K562 (cell line): ENCODE results near the gene TSPAN14. TPM values are rescaled to one million over a fixed set of nuclear protein-coding genes. Genes with fewer than 3 reads are reported as not detected.
A peak's percentile ranks its signal among the peaks of the same experiment; 100 is the strongest.

Source experiments
- ATAC-seq: fragments of 200-7000 bp; cut with Tn5 transposase; 3 replicates; pipeline ENCODE4 v1.9.1; 2020; ENCODE audit warnings: moderate library complexity
- BruUV-seq: library from RNA; stranded (reverse); fragments of 400-500 nt; replicated peaks from 2 replicates; lab custom pipeline; 2021; lab: Mats Ljungman, UMichigan
- CTCF ChIA-PET: fragments of 300-600 bp; formaldehyde crosslinking; extraction: SDS; loops from one replicate; lab custom pipeline; 2021; ENCODE audit warnings: low intra/inter-chr PET ratio; lab: Yijun Ruan, JAX
- POLR2A ChIA-PET: fragments of 300-600, 350-650 bp; sonication (Branson Sonifier 250); formaldehyde crosslinking; extraction: SDS; loops from one replicate; lab custom pipeline; 2021; ENCODE audit warnings: antibody characterized with exemption, inconsistent platforms; lab: Yijun Ruan, JAX
- DNase-seq, 4 experiments: peaks; one replicate each; pipeline versions ENCODE4 v3.0.0 to v3.0.0-alpha.2; 2011 to 2018; ENCODE audit warnings: low spot score in 3 of 4, mixed read lengths in 3 of 4; ENCODE audit errors: extremely low read depth in 1 of 4
- FAIRE-seq: peaks from 2 replicates; lab custom pipeline; 2011; peaks lifted over from hg19 to GRCh38; lab: Jason Lieb, UNC
- H2AFZ ChIP-seq: 2 replicates; pipeline ENCODE4 v1.6.0; 2011; ENCODE audit warnings: low read depth, low read length, control low read depth, inconsistent platforms
- H3K27ac ChIP-seq: fragments of 200-600 bp; 3 replicates; pipeline ENCODE4 v1.8.0; 2011; ENCODE audit warnings: low read depth, mild to moderate bottlenecking, control low read depth, inconsistent platforms, low read length, moderate library complexity, mixed read lengths; ENCODE audit errors: extremely low read depth
- H3K27me3 ChIP-seq, 2 experiments: fragments of 300-600 bp in 1 of 2; 2 replicates in 1 of 2; 3 replicates in 1 of 2; pipeline versions ENCODE4 v1.6.0 to v1.8.0; 2011; ENCODE audit warnings: inconsistent platforms in 2 of 2, low read length in 2 of 2, mild to moderate bottlenecking in 1 of 2, mixed read lengths in 1 of 2, moderate library complexity in 1 of 2; ENCODE audit not compliant: control insufficient read depth in 2 of 2, insufficient read depth in 2 of 2
- H3K36me3 ChIP-seq: fragments of 300-600 bp; 3 replicates; pipeline ENCODE4 v1.8.0; 2011; ENCODE audit warnings: mild to moderate bottlenecking, low read length, inconsistent platforms; ENCODE audit not compliant: control insufficient read depth, insufficient read depth
- H3K4me1 ChIP-seq, 2 experiments: fragments of 200-600 bp in 1 of 2; replicated peaks in 1 of 2; 2 replicates in 1 of 2; 3 replicates in 1 of 2; pipeline versions ENCODE4 v1.5.1 to v1.8.0; 2011; ENCODE audit warnings: inconsistent platforms in 2 of 2, low read length in 2 of 2, mild to moderate bottlenecking in 1 of 2, mixed read lengths in 1 of 2, moderate library complexity in 1 of 2; ENCODE audit not compliant: control insufficient read depth in 2 of 2, insufficient read depth in 2 of 2
- H3K4me2 ChIP-seq: 2 replicates; pipeline ENCODE4 v1.6.1; 2011; ENCODE audit warnings: low read length, control low read depth, inconsistent platforms, mixed read lengths; ENCODE audit not compliant: insufficient read depth
- H3K4me3 ChIP-seq: fragments of 200-600 bp; sonication (generic), shearing (Covaris generic); 2 replicates; pipeline ENCODE4 v1.5.1; 2016; ENCODE audit warnings: control low read depth, inconsistent platforms
- H3K79me2 ChIP-seq: fragments of 200-600 bp; 3 replicates; pipeline ENCODE4 v1.8.0; 2011; ENCODE audit warnings: low read length, inconsistent platforms; ENCODE audit not compliant: control insufficient read depth, insufficient read depth
- H3K9ac ChIP-seq, 2 experiments: 2 replicates each; pipeline versions ENCODE4 v1.6.0 to v1.6.1; 2011; ENCODE audit warnings: low read depth in 2 of 2, low read length in 2 of 2, control low read depth in 1 of 2, inconsistent platforms in 1 of 2, mild to moderate bottlenecking in 1 of 2, mixed read lengths in 1 of 2; ENCODE audit not compliant: insufficient read depth in 1 of 2
- H3K9me1 ChIP-seq: one replicate; pipeline ENCODE4 v1.6.0; 2011; ENCODE audit warnings: inconsistent platforms, mild to moderate bottlenecking, low read length, moderate library complexity; ENCODE audit not compliant: control insufficient read depth, insufficient read depth
- H3K9me3 ChIP-seq: replicated peaks from 2 replicates; pipeline ENCODE4 v1.5.1; 2011; ENCODE audit warnings: low read depth, low read length, inconsistent platforms; ENCODE audit not compliant: control insufficient read depth, insufficient read depth
- H4K20me1 ChIP-seq: replicated peaks from 2 replicates; pipeline ENCODE4 v1.6.1; 2011; ENCODE audit warnings: low read length, inconsistent platforms, mixed read lengths; ENCODE audit not compliant: control insufficient read depth, insufficient read depth
- EWSR1 ChIP-seq: fragments of 450-650 bp; IDR thresholded peaks from 2 replicates; pipeline ENCODE4 v1.6.1; 2018; ENCODE audit warnings: borderline replicate concordance, mild to moderate bottlenecking, low read depth, moderate library complexity; ENCODE audit not compliant: partially characterized antibody
- HMG20B ChIP-seq: fragments of 250-450 bp; sonication (Bioruptor Pico); IDR thresholded peaks from 2 replicates; pipeline ENCODE4 v1.5.0; 2021; ENCODE audit warnings: mild to moderate bottlenecking
- JUN ChIP-seq, 2 experiments: sonication (generic) in 1 of 2; formaldehyde crosslinking in 1 of 2; IDR thresholded peaks; 2 replicates each; pipeline versions ENCODE4 v1.6.1 to v1.8.0; 2012 to 2022; ENCODE audit warnings: borderline replicate concordance in 2 of 2, mild to moderate bottlenecking in 2 of 2, improper control_type of control experiment in 1 of 2, low read depth in 1 of 2, low read length in 1 of 2, missing genetic modification reagents in 1 of 2
- KAT7 ChIP-seq: sonication (generic); formaldehyde crosslinking; IDR thresholded peaks from 2 replicates; pipeline ENCODE4 v1.8.0; 2022; ENCODE audit warnings: missing genetic modification reagents, mild to moderate bottlenecking, borderline replicate concordance
- NELFE ChIP-seq: IDR thresholded peaks from 2 replicates; pipeline ENCODE4 v1.6.1; 2011; ENCODE audit warnings: mild to moderate bottlenecking; ENCODE audit not compliant: insufficient read depth, insufficient read length
- PHF8 ChIP-seq: fragments of 200-600 bp; sonication (generic); IDR thresholded peaks from 2 replicates; pipeline ENCODE4 v1.6.1; 2012; ENCODE audit warnings: mixed run types, mild to moderate bottlenecking, inconsistent platforms, low read length, moderate library complexity, borderline replicate concordance
- PHTF2 ChIP-seq: fragments of 250-450 bp; sonication (Bioruptor Pico); IDR thresholded peaks from 2 replicates; pipeline ENCODE4 v1.5.0; 2021; ENCODE audit warnings: mild to moderate bottlenecking
- SP2 ChIP-seq: IDR thresholded peaks from 2 replicates; pipeline ENCODE4 v1.6.1; 2011; ENCODE audit warnings: mild to moderate bottlenecking, low read depth, low read length, moderate library complexity; ENCODE audit not compliant: poor library complexity, severe bottlenecking; ENCODE audit errors: extremely low read depth
- SREBF1 ChIP-seq: fragments of 150-350 bp; IDR thresholded peaks from 2 replicates; pipeline ENCODE4 v1.6.1; 2014; ENCODE audit warnings: antibody characterized with exemption, low read depth, low read length, borderline replicate concordance
- ZKSCAN8 ChIP-seq: fragments of 200-800 bp; sonication (Bioruptor generic); IDR thresholded peaks from 2 replicates; pipeline ENCODE4 v1.6.1; 2016; ENCODE audit warnings: missing genetic modification characterization, missing compliant biosample characterization
- ZNF124 ChIP-seq: sonication (generic); formaldehyde crosslinking; IDR thresholded peaks from 2 replicates; pipeline ENCODE4 v1.8.1; 2022; ENCODE audit warnings: missing genetic modification reagents
- ZNF398 ChIP-seq: fragments of 250-450 bp; sonication (Bioruptor Pico); IDR thresholded peaks from 2 replicates; pipeline ENCODE4 v1.8.0; 2021; ENCODE audit warnings: moderate library complexity, mild to moderate bottlenecking, inconsistent platforms
- WGBS: fragments of 100-300 bp; shearing (Covaris generic); methylation state at CpG from one replicate; pipeline ENCODE4 v1.1.6; 2016; ENCODE audit warnings: low coverage, mixed read lengths; ENCODE audit not compliant: insufficient coverage; ENCODE audit errors: missing lambda C conversion rate; 5-methylcytosine and 5-hydroxymethylcytosine counted together
- in situ Hi-C: fragments of 300-500 bp; cut with MboI; formaldehyde crosslinking; loops from 4 replicates; pipeline ENCODE4 v1.15.0; 2018; ENCODE audit warnings: inconsistent platforms, mixed read lengths
- intact Hi-C: fragments of 100-400 bp; cut with micrococcal nuclease; formaldehyde crosslinking; loops from 2 replicates; pipeline ENCODE4 v1.14.2; 2022
- polyA plus RNA-seq, 8 experiments: library from polyadenylated mRNA; depleted of rRNA in 4 of 8; stranded (reverse) in 5 of 8; unstranded in 3 of 8; fragments of >200 nt; fragmentation: Nextera tagmentation in 2 of 8; fragmentation: Illumina TruSeq in 1 of 8; extraction: Ambion mirVana in 2 of 8; extraction: Trizol in 1 of 8; gene quantifications; 2 replicates each; pipeline versions ENCODE4 v1.2.1 to v1.2.3, GENCODE V29; 2011 to 2014; ENCODE audit warnings: inconsistent platforms in 1 of 8, missing spikeins in 1 of 8
- total RNA-seq, 7 experiments: library from RNA; depleted of rRNA in 6 of 7; stranded (reverse); fragments of >200 nt in 6 of 7; fragmentation: Illumina TruSeq in 2 of 7; extraction: Trizol in 2 of 7; gene quantifications; 2 replicates each; pipeline versions ENCODE4 v1.2.1 to v1.2.3, GENCODE V29; 2011 to 2021; ENCODE audit warnings: low replicate concordance in 1 of 7
- TF ChIP-seq, protein P1 (sequence below): fragments of 450-650 bp; IDR thresholded peaks from 2 replicates; pipeline ENCODE4 v1.6.1; 2016; ENCODE audit warnings: low read depth

TSPAN14 gene
- total and polyA plus RNA-seq, 9 of the 15 experiments (the other 6 are each of a cell fraction or from before 2014, with no cell fraction given) = 5.8 to 92.9 (median 23.3) TPM

- 91% methylated on average over 2 of the region's 2 CpGs for WGBS
- intact Hi-C loops (no loop called here), in situ Hi-C loops (no loop called here)
- Histone ChIP-seq H3K9ac (no peak overlapping the region), H3K36me3 (peaks cover 62% of the 10 kb centered on the region), H3K79me2 (peaks cover 88% of the 10 kb centered on the region), H3K4me2 (no peak overlapping the region), H3K27ac (no peak overlapping the region), H2AFZ (no peak overlapping the region), H3K9me3 (no peaks in the 10 kb centered on the region), H4K20me1 (0 out of 2 replicates have a peak, but pooled peaks cover 7% of the 10 kb centered on the region), H3K4me3 (no peak overlapping the region), H3K9me1 (no peaks in the 10 kb centered on the region), H3K4me1 (peaks cover 13 to 20% of the 10 kb centered on the region in 2 experiments; a peak in 4 of 5 replicates), H3K27me3 (no peaks in the 10 kb centered on the region)
- 0 out of 3 replicates have a peak, but pooled peaks have one; percentile 6 for ATAC-seq
- no peak for DNase-seq
- FAIRE-seq = no peak
- CTCF ChIA-PET = no interaction called here
- POLR2A ChIA-PET = interaction anchor here (1.0 to 1.8 kb wide), 5 partner anchors 9 to 23 kb away, joined by 3 to 4 read pairs (median 3); no protein-coding TSS in a partner anchor
- BruUV-seq = no TSS peak
- TF ChIP-seq SP2 (no peak), ZNF398 (no peak), JUN (IDR thresholded peaks at IDR 0.05; ENCODE audit: borderline replicate concordance, low read depth, low read length) (no peak), JUN (CRISPR knock-in tag; IDR thresholded peaks at IDR 0.05; ENCODE audit: borderline replicate concordance) (no peak), ZKSCAN8 (CRISPR knock-in tag) (no peak), ZNF124 (CRISPR knock-in tag) (no peak), NELFE (no peak), SREBF1 (no peak), PHF8 (no peak), PHTF2 (CRISPR knock-in tag) (no peak), HMG20B (CRISPR knock-in tag) (no peak), KAT7 (no peak), EWSR1 (no peak)
- TF ChIP-seq, protein P1, sequence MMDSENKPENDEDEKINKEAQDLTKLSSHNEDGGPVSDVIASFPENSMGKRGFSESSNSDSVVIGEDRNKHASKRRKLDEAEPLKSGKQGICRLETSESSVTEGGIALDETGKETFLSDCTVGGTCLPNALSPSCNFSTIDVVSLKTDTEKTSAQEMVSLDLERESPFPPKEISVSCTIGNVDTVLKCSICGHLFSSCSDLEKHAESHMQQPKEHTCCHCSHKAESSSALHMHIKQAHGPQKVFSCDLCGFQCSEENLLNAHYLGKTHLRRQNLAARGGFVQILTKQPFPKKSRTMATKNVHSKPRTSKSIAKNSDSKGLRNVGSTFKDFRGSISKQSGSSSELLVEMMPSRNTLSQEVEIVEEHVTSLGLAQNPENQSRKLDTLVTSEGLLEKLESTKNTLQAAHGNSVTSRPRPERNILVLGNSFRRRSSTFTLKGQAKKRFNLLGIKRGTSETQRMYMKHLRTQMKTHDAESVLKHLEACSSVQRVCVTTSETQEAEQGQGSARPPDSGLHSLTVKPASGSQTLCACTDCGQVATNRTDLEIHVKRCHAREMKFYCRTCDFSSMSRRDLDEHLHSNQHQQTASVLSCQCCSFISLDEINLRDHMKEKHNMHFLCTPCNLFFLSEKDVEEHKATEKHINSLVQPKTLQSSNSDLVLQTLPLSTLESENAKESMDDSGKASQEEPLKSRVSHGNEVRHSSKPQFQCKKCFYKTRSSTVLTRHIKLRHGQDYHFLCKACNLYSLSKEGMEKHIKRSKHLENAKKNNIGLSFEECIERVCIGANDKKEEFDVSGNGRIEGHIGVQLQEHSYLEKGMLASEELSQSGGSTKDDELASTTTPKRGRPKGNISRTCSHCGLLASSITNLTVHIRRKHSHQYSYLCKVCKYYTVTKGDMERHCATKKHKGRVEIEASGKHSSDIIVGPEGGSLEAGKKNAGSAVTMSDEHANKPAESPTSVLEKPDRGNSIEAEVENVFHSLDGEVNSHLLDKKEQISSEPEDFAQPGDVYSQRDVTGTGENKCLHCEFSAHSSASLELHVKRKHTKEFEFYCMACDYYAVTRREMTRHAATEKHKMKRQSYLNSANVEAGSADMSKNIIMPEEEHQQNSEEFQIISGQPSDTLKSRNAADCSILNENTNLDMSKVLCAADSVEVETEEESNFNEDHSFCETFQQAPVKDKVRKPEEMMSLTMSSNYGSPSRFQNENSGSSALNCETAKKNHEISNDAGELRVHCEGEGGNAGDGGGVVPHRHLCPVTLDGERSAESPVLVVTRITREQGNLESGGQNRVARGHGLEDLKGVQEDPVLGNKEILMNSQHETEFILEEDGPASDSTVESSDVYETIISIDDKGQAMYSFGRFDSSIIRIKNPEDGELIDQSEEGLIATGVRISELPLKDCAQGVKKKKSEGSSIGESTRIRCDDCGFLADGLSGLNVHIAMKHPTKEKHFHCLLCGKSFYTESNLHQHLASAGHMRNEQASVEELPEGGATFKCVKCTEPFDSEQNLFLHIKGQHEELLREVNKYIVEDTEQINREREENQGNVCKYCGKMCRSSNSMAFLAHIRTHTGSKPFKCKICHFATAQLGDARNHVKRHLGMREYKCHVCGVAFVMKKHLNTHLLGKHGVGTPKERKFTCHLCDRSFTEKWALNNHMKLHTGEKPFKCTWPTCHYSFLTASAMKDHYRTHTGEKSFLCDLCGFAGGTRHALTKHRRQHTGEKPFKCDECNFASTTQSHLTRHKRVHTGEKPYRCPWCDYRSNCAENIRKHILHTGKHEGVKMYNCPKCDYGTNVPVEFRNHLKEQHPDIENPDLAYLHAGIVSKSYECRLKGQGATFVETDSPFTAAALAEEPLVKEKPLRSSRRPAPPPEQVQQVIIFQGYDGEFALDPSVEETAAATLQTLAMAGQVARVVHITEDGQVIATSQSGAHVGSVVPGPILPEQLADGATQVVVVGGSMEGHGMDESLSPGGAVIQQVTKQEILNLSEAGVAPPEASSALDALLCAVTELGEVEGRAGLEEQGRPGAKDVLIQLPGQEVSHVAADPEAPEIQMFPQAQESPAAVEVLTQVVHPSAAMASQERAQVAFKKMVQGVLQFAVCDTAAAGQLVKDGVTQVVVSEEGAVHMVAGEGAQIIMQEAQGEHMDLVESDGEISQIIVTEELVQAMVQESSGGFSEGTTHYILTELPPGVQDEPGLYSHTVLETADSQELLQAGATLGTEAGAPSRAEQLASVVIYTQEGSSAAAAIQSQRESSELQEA = no peak
Observed at GRCh38 chr10:80474597-80474910, 20.4 kb downstream of the TSPAN14 start.
